GM10266 (cell line): Measurements from ENCODE around the gene KCNAB1.

Source experiments
- DNase-seq: peaks from one replicate; pipeline ENCODE4 v3.0.0; 2012; ENCODE audit errors: extremely low spot score
- CTCF ChIP-seq: IDR thresholded peaks from 2 replicates; pipeline ENCODE4 v1.5.1; 2012; ENCODE audit warnings: mild to moderate bottlenecking, low read depth; ENCODE audit not compliant: control insufficient read depth, insufficient read depth; ENCODE audit errors: missing control alignments

KCNAB1 gene

GRCh38 chr3:156548902-156549301 is 428.5 kb downstream of the KCNAB1 start:
- DNase-seq, result no peak
- no peak for TF ChIP-seq CTCF

GRCh38 chr3:156551261-156551660 is 430.9 kb downstream of the KCNAB1 start:
- DNase-seq, result no peak

GRCh38 chr3:156551746-156552145 is 431.4 kb downstream of the KCNAB1 start:
- no peak for TF ChIP-seq CTCF
- no peak for DNase-seq

More at GRCh38 chr3:156551261-156551660, 430.9 kb downstream of the KCNAB1 start:
- no peak for TF ChIP-seq CTCF

- no peak for TF ChIP-seq CTCF
- DNase-seq, result no peak
Measured at GRCh38 chr3:156552973-156553372, 432.6 kb downstream of the KCNAB1 start.

- no peak for TF ChIP-seq CTCF
- no peak for DNase-seq
Measured at GRCh38 chr3:156553705-156554356, 433.5 kb downstream of the KCNAB1 start.

- TF ChIP-seq CTCF, result no peak
- no peak for DNase-seq
Measured at GRCh38 chr3:156554515-156554841, 434.1 kb downstream of the KCNAB1 start.

- TF ChIP-seq CTCF, result no peak
- peak; percentile 92 for DNase-seq
Measured at GRCh38 chr3:156554842-156555687, 434.7 kb downstream of the KCNAB1 start, which contains the start of gene SSR3. SSR3 (minus strand) TSS chr3:156555117; CDS start chr3:156555089, 28 bp downstream.
